ENCODE results near the gene AP2B1.

DNA sequence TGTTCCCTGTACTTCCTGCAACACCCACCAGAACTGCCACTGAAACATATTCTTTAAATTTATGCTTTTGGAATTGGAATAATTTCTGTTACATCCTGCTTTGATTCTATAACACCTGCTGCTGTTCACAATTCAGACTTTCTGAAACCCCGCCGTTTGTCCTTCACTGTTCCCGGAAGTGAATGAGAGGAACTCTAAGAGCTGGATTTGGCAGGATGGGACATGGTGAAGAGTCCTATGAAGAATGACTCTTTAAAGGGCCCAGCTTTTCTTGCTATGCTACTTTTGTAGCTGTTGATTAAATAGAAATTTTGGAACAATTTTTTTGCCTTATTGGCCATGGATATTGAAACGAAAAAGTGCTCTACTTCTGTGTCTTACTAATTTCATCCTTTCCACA lies 8.9 kb downstream of the AP2B1 start:
- TF ChIP-seq, protein P1, sequence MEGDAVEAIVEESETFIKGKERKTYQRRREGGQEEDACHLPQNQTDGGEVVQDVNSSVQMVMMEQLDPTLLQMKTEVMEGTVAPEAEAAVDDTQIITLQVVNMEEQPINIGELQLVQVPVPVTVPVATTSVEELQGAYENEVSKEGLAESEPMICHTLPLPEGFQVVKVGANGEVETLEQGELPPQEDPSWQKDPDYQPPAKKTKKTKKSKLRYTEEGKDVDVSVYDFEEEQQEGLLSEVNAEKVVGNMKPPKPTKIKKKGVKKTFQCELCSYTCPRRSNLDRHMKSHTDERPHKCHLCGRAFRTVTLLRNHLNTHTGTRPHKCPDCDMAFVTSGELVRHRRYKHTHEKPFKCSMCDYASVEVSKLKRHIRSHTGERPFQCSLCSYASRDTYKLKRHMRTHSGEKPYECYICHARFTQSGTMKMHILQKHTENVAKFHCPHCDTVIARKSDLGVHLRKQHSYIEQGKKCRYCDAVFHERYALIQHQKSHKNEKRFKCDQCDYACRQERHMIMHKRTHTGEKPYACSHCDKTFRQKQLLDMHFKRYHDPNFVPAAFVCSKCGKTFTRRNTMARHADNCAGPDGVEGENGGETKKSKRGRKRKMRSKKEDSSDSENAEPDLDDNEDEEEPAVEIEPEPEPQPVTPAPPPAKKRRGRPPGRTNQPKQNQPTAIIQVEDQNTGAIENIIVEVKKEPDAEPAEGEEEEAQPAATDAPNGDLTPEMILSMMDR (IDR thresholded peaks at IDR 0.05 in 2 of 3, conservative IDR thresholded peaks at IDR 0.05 in 1 of 3; ENCODE audit: insufficient read depth in 2 of 3, low read depth in 1 of 3, low read length in 3 of 3) = no peak
- TF ChIP-seq, protein P2, sequence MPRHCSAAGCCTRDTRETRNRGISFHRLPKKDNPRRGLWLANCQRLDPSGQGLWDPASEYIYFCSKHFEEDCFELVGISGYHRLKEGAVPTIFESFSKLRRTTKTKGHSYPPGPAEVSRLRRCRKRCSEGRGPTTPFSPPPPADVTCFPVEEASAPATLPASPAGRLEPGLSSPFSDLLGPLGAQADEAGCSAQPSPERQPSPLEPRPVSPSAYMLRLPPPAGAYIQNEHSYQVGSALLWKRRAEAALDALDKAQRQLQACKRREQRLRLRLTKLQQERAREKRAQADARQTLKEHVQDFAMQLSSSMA (CRISPR knock-in tag; IDR thresholded peaks at IDR 0.05) = no peak
- TF ChIP-seq HLTF (IDR thresholded peaks at IDR 0.05) = no peak
- no peak for TF ChIP-seq DNMT1 (IDR thresholded peaks at IDR 0.05)
- no peak for TF ChIP-seq TEAD1 (CRISPR knock-in tag; IDR thresholded peaks at IDR 0.05)
- TF ChIP-seq, protein P3, sequence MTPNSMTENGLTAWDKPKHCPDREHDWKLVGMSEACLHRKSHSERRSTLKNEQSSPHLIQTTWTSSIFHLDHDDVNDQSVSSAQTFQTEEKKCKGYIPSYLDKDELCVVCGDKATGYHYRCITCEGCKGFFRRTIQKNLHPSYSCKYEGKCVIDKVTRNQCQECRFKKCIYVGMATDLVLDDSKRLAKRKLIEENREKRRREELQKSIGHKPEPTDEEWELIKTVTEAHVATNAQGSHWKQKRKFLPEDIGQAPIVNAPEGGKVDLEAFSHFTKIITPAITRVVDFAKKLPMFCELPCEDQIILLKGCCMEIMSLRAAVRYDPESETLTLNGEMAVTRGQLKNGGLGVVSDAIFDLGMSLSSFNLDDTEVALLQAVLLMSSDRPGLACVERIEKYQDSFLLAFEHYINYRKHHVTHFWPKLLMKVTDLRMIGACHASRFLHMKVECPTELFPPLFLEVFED (CRISPR knock-in tag; conservative IDR thresholded peaks at IDR 0.05) = no peak
- TF ChIP-seq, protein P4, sequence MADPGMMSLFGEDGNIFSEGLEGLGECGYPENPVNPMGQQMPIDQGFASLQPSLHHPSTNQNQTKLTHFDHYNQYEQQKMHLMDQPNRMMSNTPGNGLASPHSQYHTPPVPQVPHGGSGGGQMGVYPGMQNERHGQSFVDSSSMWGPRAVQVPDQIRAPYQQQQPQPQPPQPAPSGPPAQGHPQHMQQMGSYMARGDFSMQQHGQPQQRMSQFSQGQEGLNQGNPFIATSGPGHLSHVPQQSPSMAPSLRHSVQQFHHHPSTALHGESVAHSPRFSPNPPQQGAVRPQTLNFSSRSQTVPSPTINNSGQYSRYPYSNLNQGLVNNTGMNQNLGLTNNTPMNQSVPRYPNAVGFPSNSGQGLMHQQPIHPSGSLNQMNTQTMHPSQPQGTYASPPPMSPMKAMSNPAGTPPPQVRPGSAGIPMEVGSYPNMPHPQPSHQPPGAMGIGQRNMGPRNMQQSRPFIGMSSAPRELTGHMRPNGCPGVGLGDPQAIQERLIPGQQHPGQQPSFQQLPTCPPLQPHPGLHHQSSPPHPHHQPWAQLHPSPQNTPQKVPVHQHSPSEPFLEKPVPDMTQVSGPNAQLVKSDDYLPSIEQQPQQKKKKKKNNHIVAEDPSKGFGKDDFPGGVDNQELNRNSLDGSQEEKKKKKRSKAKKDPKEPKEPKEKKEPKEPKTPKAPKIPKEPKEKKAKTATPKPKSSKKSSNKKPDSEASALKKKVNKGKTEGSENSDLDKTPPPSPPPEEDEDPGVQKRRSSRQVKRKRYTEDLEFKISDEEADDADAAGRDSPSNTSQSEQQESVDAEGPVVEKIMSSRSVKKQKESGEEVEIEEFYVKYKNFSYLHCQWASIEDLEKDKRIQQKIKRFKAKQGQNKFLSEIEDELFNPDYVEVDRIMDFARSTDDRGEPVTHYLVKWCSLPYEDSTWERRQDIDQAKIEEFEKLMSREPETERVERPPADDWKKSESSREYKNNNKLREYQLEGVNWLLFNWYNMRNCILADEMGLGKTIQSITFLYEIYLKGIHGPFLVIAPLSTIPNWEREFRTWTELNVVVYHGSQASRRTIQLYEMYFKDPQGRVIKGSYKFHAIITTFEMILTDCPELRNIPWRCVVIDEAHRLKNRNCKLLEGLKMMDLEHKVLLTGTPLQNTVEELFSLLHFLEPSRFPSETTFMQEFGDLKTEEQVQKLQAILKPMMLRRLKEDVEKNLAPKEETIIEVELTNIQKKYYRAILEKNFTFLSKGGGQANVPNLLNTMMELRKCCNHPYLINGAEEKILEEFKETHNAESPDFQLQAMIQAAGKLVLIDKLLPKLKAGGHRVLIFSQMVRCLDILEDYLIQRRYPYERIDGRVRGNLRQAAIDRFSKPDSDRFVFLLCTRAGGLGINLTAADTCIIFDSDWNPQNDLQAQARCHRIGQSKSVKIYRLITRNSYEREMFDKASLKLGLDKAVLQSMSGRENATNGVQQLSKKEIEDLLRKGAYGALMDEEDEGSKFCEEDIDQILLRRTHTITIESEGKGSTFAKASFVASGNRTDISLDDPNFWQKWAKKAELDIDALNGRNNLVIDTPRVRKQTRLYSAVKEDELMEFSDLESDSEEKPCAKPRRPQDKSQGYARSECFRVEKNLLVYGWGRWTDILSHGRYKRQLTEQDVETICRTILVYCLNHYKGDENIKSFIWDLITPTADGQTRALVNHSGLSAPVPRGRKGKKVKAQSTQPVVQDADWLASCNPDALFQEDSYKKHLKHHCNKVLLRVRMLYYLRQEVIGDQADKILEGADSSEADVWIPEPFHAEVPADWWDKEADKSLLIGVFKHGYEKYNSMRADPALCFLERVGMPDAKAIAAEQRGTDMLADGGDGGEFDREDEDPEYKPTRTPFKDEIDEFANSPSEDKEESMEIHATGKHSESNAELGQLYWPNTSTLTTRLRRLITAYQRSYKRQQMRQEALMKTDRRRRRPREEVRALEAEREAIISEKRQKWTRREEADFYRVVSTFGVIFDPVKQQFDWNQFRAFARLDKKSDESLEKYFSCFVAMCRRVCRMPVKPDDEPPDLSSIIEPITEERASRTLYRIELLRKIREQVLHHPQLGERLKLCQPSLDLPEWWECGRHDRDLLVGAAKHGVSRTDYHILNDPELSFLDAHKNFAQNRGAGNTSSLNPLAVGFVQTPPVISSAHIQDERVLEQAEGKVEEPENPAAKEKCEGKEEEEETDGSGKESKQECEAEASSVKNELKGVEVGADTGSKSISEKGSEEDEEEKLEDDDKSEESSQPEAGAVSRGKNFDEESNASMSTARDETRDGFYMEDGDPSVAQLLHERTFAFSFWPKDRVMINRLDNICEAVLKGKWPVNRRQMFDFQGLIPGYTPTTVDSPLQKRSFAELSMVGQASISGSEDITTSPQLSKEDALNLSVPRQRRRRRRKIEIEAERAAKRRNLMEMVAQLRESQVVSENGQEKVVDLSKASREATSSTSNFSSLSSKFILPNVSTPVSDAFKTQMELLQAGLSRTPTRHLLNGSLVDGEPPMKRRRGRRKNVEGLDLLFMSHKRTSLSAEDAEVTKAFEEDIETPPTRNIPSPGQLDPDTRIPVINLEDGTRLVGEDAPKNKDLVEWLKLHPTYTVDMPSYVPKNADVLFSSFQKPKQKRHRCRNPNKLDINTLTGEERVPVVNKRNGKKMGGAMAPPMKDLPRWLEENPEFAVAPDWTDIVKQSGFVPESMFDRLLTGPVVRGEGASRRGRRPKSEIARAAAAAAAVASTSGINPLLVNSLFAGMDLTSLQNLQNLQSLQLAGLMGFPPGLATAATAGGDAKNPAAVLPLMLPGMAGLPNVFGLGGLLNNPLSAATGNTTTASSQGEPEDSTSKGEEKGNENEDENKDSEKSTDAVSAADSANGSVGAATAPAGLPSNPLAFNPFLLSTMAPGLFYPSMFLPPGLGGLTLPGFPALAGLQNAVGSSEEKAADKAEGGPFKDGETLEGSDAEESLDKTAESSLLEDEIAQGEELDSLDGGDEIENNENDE (IDR thresholded peaks at IDR 0.05; ENCODE audit: low read depth, low read length) = no peak
- TF ChIP-seq WHSC1 (IDR thresholded peaks at IDR 0.05; ENCODE audit: low read length) = no peak
- no peak for TF ChIP-seq PRPF4 (IDR thresholded peaks at IDR 0.05; ENCODE audit: insufficient read depth, low read depth, low read length, poor library complexity, severe bottlenecking)
- TF ChIP-seq TARDBP (IDR thresholded peaks at IDR 0.05) = no peak
- TF ChIP-seq CREM (IDR thresholded peaks at IDR 0.05; ENCODE audit: low read depth) = no peak
- no peak for TF ChIP-seq NFYB (IDR thresholded peaks at IDR 0.05; ENCODE audit: extremely low read depth, insufficient read length)
- no peak for TF ChIP-seq SIRT6 (IDR thresholded peaks at IDR 0.05; ENCODE audit: low read depth, low read length)
- TF ChIP-seq, protein P5, sequence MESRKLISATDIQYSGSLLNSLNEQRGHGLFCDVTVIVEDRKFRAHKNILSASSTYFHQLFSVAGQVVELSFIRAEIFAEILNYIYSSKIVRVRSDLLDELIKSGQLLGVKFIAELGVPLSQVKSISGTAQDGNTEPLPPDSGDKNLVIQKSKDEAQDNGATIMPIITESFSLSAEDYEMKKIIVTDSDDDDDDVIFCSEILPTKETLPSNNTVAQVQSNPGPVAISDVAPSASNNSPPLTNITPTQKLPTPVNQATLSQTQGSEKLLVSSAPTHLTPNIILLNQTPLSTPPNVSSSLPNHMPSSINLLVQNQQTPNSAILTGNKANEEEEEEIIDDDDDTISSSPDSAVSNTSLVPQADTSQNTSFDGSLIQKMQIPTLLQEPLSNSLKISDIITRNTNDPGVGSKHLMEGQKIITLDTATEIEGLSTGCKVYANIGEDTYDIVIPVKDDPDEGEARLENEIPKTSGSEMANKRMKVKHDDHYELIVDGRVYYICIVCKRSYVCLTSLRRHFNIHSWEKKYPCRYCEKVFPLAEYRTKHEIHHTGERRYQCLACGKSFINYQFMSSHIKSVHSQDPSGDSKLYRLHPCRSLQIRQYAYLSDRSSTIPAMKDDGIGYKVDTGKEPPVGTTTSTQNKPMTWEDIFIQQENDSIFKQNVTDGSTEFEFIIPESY (CRISPR knock-in tag; IDR thresholded peaks at IDR 0.05) = no peak

Data from K562 (cell line).